ACHN (cell line): ENCODE data around the gene CLK2.

ENCODE experiments used
- DNase-seq: peaks from one replicate; pipeline ENCODE4 v3.0.0-alpha.2; 2015
- in situ Hi-C: cut with HindIII; loops from 2 replicates; pipeline ENCODE4 v1.10.0; 2017; ENCODE audit warnings: low sequenced_read_pairs, low pct_ligation_motif_present, low pct_unique_long_range_greater_than_20kb

Gene CLK2

GRCh38 chr1:155277902-155278688 lies 4.8 kb upstream of the CLK2 start:
- in situ Hi-C loops, result no loop called here
- DNase-seq, result peak; percentile 62

GRCh38 chr1:155277070-155277901 lies 4.0 kb upstream of the CLK2 start, which contains the start of gene HCN3:
Gene HCN3, plus strand, starts transcription at chr1:155277463. Its CDS starts 128 bp downstream, at chr1:155277591.
- peak; percentile 98 for DNase-seq

GRCh38 chr1:155272466-155273342 lies 600 bp downstream of the CLK2 start:
- DNase-seq, result peak; percentile 70
- in situ Hi-C loops, result loop anchor here (5.0 kb wide), 1 partner anchor 50 kb away; the partner anchor contains the start of gene RUSC1

More at GRCh38 chr1:155277070-155277901, 4.0 kb upstream of the CLK2 start, which contains the start of gene HCN3:
- in situ Hi-C loops, result no loop called here

- in situ Hi-C loops, result no loop called here
- no peak for DNase-seq
These were observed 3.9 kb downstream of the CLK2 start for GRCh38 chr1:155269381-155269780.

GRCh38 chr1:155268630-155269029 lies 4.7 kb downstream of the CLK2 start:
- no peak for DNase-seq
- in situ Hi-C loops, result no loop called here

- DNase-seq, result no peak
- in situ Hi-C loops, result no loop called here
These were observed 5.9 kb downstream of the CLK2 start for GRCh38 chr1:155267373-155267772.

- DNase-seq, result no peak
- in situ Hi-C loops, result no loop called here
These were observed 6.8 kb downstream of the CLK2 start for GRCh38 chr1:155266553-155266952.

GRCh38 chr1:155263067-155263466 lies 10.2 kb downstream of the CLK2 start:
- DNase-seq, result no peak

GRCh38 chr1:155261852-155262673 lies 11.2 kb downstream of the CLK2 start, which contains the start of gene SCAMP3:
Gene SCAMP3, minus strand, starts transcription at chr1:155262360. Its CDS starts 209 bp downstream, at chr1:155262151.
- DNase-seq, result peak; percentile 99
- in situ Hi-C loops, result no loop called here

More at GRCh38 chr1:155263067-155263466, 10.2 kb downstream of the CLK2 start:
- in situ Hi-C loops, result no loop called here

- no peak for DNase-seq
- in situ Hi-C loops, result no loop called here
These were observed 11.8 kb downstream of the CLK2 start for GRCh38 chr1:155261493-155261851.

- no peak for DNase-seq
- in situ Hi-C loops, result no loop called here
These were observed 13.0 kb downstream of the CLK2 start for GRCh38 chr1:155260276-155260675.

- in situ Hi-C loops, result no loop called here
- no peak for DNase-seq
These were observed 17.0 kb downstream of the CLK2 start for GRCh38 chr1:155256058-155256852.

GRCh38 chr1:155255243-155256007 lies 17.9 kb downstream of the CLK2 start, which contains the start of gene ENTREP3:
Gene ENTREP3, minus strand, starts transcription at chr1:155255483. Its CDS starts 606 bp downstream, at chr1:155254877.
- peak; percentile 86 for DNase-seq
- in situ Hi-C loops, result no loop called here

- in situ Hi-C loops, result no loop called here
These were observed 18.5 kb downstream of the CLK2 start for GRCh38 chr1:155254714-155255242.

GRCh38 chr1:155254228-155254713 lies 19.0 kb downstream of the CLK2 start:
- in situ Hi-C loops, result no loop called here
- no peak for DNase-seq

More at GRCh38 chr1:155254714-155255242, 18.5 kb downstream of the CLK2 start:
- peak; percentile 41 for DNase-seq

- no peak for DNase-seq
- in situ Hi-C loops, result no loop called here
These were observed 19.5 kb downstream of the CLK2 start for GRCh38 chr1:155253797-155254196.
